ENCODE results near the gene PLXNC1.
"Not testable (repeated sequence)": the region's sequence is repeated elsewhere in the genome, so short reads cannot be mapped to it uniquely, and the experiment has no call there.

PLXNC1 gene

GRCh38 chr12:94308612-94309011 lies 160.2 kb downstream of the PLXNC1 start:
- Histone ChIP-seq H3K27ac (no peak overlapping the region), H3K27me3 (replicated peaks) (no peaks in the 10 kb centered on the region), H3K36me3 (replicated peaks) (no peaks in the 10 kb centered on the region), H3K4me3 (ENCODE audit: low read depth, low read length) (no peak overlapping the region)
- TF ChIP-seq CTCF (IDR thresholded peaks at IDR 0.05; ENCODE audit: low read depth, low read length, missing control alignments), result no peak
- no peak for DNase-seq
- in situ Hi-C loops (cut with HindIII; ENCODE audit: low pct_ligation_motif_present, low sequenced_read_pairs), result no loop called here

- in situ Hi-C loops (cut with HindIII; ENCODE audit: low pct_ligation_motif_present, low sequenced_read_pairs), result no loop called here
- H3K27ac ChIP-seq, result no peak overlapping the region
- H3K36me3 ChIP-seq (replicated peaks), result no peaks in the 10 kb centered on the region
- no peak for TF ChIP-seq CTCF (IDR thresholded peaks at IDR 0.05; ENCODE audit: low read depth, low read length, missing control alignments)
- no peak overlapping the region for H3K4me3 ChIP-seq (ENCODE audit: low read depth, low read length)
- no peak for DNase-seq
- H3K27me3 ChIP-seq (replicated peaks), result no peaks in the 10 kb centered on the region
Measured at GRCh38 chr12:94309373-94309772, 161.0 kb downstream of the PLXNC1 start.

- no peaks in the 10 kb centered on the region for H3K36me3 ChIP-seq (replicated peaks)
Measured at GRCh38 chr12:94312378-94312777, 164.0 kb downstream of the PLXNC1 start.

GRCh38 chr12:94316600-94316999 lies 168.2 kb downstream of the PLXNC1 start:
- in situ Hi-C loops (cut with HindIII; ENCODE audit: low pct_ligation_motif_present, low sequenced_read_pairs); H3K27me3 ChIP-seq (replicated peaks); DNase-seq; H3K4me3 ChIP-seq (ENCODE audit: low read depth, low read length); H3K36me3 ChIP-seq (replicated peaks); H3K27ac ChIP-seq: not testable (repeated sequence)

More at GRCh38 chr12:94312378-94312777, 164.0 kb downstream of the PLXNC1 start:
- no peak overlapping the region for H3K4me3 ChIP-seq (ENCODE audit: low read depth, low read length)
- no peak for TF ChIP-seq CTCF (IDR thresholded peaks at IDR 0.05; ENCODE audit: low read depth, low read length, missing control alignments)
- in situ Hi-C loops (cut with HindIII; ENCODE audit: low pct_ligation_motif_present, low sequenced_read_pairs), result no loop called here
- no peak overlapping the region for H3K27ac ChIP-seq
- no peak for DNase-seq
- no peaks in the 10 kb centered on the region for H3K27me3 ChIP-seq (replicated peaks)

- H3K4me3 ChIP-seq (ENCODE audit: low read depth, low read length), result no peak overlapping the region
- in situ Hi-C loops (cut with HindIII; ENCODE audit: low pct_ligation_motif_present, low sequenced_read_pairs), result no loop called here
- TF ChIP-seq CTCF (IDR thresholded peaks at IDR 0.05; ENCODE audit: low read depth, low read length, missing control alignments), result no peak
- no peak overlapping the region for H3K27ac ChIP-seq
- H3K36me3 ChIP-seq (replicated peaks), result no peaks in the 10 kb centered on the region
- H3K27me3 ChIP-seq (replicated peaks), result no peaks in the 10 kb centered on the region
- no peak for DNase-seq
Measured at GRCh38 chr12:94318181-94318580, 169.8 kb downstream of the PLXNC1 start.

GRCh38 chr12:94320109-94320508 lies 171.7 kb downstream of the PLXNC1 start:
- Histone ChIP-seq H3K4me3 (ENCODE audit: low read depth, low read length) (no peak overlapping the region), H3K27ac (no peak overlapping the region), H3K27me3 (replicated peaks) (no peaks in the 10 kb centered on the region), H3K36me3 (replicated peaks) (no peaks in the 10 kb centered on the region)
- in situ Hi-C loops (cut with HindIII; ENCODE audit: low pct_ligation_motif_present, low sequenced_read_pairs), result no loop called here
- no peak for DNase-seq
- TF ChIP-seq CTCF (IDR thresholded peaks at IDR 0.05; ENCODE audit: low read depth, low read length, missing control alignments), result no peak
